GM23338 (cell line): ENCODE measurements around the gene CTU1. TPM values are rescaled to one million over a fixed set of nuclear protein-coding genes. Genes with fewer than 3 reads are reported as not detected.

Experiments used
- ATAC-seq: fragments of 200-7000 bp; cut with Tn5 transposase; 3 replicates; pipeline ENCODE4 v1.9.1; 2020
- DNase-seq: peaks from one replicate; pipeline ENCODE4 v3.0.0-alpha.2; 2015; ENCODE audit warnings: low spot score
- H2AFZ ChIP-seq: fragments of 200-600 bp; sonication (generic); 2 replicates; pipeline ENCODE4 v1.8.0; 2016; ENCODE audit warnings: antibody characterized with exemption, mild to moderate bottlenecking, moderate library complexity
- H3F3A ChIP-seq: fragments of 200-600 bp; sonication (generic); replicated peaks from 2 replicates; pipeline ENCODE4 v1.8.0; 2017; ENCODE audit warnings: antibody characterized with exemption, mixed run types, low read depth
- H3K27ac ChIP-seq: fragments of 200-600 bp; sonication (generic); 2 replicates; pipeline ENCODE4 v1.6.1; 2016; ENCODE audit warnings: low read depth
- H3K27me3 ChIP-seq: fragments of 200-600 bp; sonication (generic); 2 replicates; pipeline ENCODE4 v1.8.0; 2016; ENCODE audit warnings: mild to moderate bottlenecking, mixed run types, moderate library complexity; ENCODE audit not compliant: insufficient read depth
- H3K36me3 ChIP-seq: fragments of 200-600 bp; sonication (generic); 2 replicates; pipeline ENCODE4 v1.8.0; 2016; ENCODE audit warnings: mild to moderate bottlenecking; ENCODE audit not compliant: insufficient read depth
- H3K4me1 ChIP-seq: fragments of 200-600 bp; sonication (generic); 2 replicates; pipeline ENCODE4 v1.8.0; 2016; ENCODE audit warnings: mild to moderate bottlenecking, moderate library complexity; ENCODE audit not compliant: insufficient read depth
- H3K4me2 ChIP-seq: fragments of 200-600 bp; sonication (generic); 2 replicates; pipeline ENCODE4 v1.7.1; 2017; ENCODE audit warnings: mixed run types
- H3K4me3 ChIP-seq: fragments of 200-600 bp; sonication (generic); 2 replicates; pipeline ENCODE4 v1.6.1; 2016; ENCODE audit warnings: mixed run types
- H3K79me2 ChIP-seq: fragments of 200-600 bp; sonication (generic); replicated peaks from 2 replicates; pipeline ENCODE4 v1.8.0; 2017; ENCODE audit warnings: mild to moderate bottlenecking; ENCODE audit not compliant: insufficient read depth
- H3K9me2 ChIP-seq: fragments of 200-600 bp; sonication (generic); 2 replicates; pipeline ENCODE4 v1.8.0; 2017; ENCODE audit not compliant: insufficient read depth
- H4K20me1 ChIP-seq: fragments of 200-600 bp; sonication (generic); replicated peaks from 2 replicates; pipeline ENCODE4 v1.8.0; 2017; ENCODE audit warnings: mild to moderate bottlenecking; ENCODE audit not compliant: insufficient read depth
- H3K27ac Mint-ChIP-seq: 2 replicates; pipeline ENCODE4 v1.8.0; 2020; ENCODE audit warnings: inconsistent platforms, mild to moderate bottlenecking, moderate library complexity, mixed read lengths
- H3K27me3 Mint-ChIP-seq: 3 replicates; pipeline ENCODE4 v1.8.0; 2022; ENCODE audit warnings: low read depth, mild to moderate bottlenecking, moderate library complexity, mixed read lengths, inconsistent platforms; ENCODE audit not compliant: insufficient read depth, poor library complexity
- H3K36me3 Mint-ChIP-seq: 3 replicates; pipeline ENCODE4 v1.8.0; 2021; ENCODE audit warnings: low read depth, mild to moderate bottlenecking, inconsistent platforms, moderate library complexity, mixed read lengths
- H3K4me1 Mint-ChIP-seq: 3 replicates; pipeline ENCODE4 v1.8.0; 2020; ENCODE audit warnings: mild to moderate bottlenecking, inconsistent platforms, mixed read lengths
- H3K4me3 Mint-ChIP-seq: 3 replicates; pipeline ENCODE4 v1.8.0; 2021; ENCODE audit warnings: moderate library complexity, mild to moderate bottlenecking, inconsistent platforms, mixed read lengths
- H3K9me3 Mint-ChIP-seq: 3 replicates; pipeline ENCODE4 v1.8.0; 2020; ENCODE audit warnings: moderate library complexity, mild to moderate bottlenecking, inconsistent platforms, mixed read lengths
- CREB1 ChIP-seq: fragments of 250-450 bp; sonication (Bioruptor Pico); IDR thresholded peaks from 2 replicates; pipeline ENCODE4 v1.5.0; 2020; ENCODE audit warnings: low read depth, mild to moderate bottlenecking, moderate library complexity
- CTCF ChIP-seq, 2 experiments: fragments of 200-600 bp in 1 of 2; sonication (generic) in 1 of 2; conservative IDR thresholded peaks; 2 replicates each; pipeline versions ENCODE4 v1.5.1 to v1.6.1; 2016 to 2017; ENCODE audit warnings: antibody characterized with exemption in 2 of 2, low read depth in 2 of 2, mild to moderate bottlenecking in 2 of 2, moderate library complexity in 1 of 2
- ETS1 ChIP-seq: IDR thresholded peaks from 2 replicates; pipeline ENCODE4 v1.6.1; 2016; ENCODE audit warnings: antibody characterized with exemption
- EZH2 ChIP-seq: fragments of 200-600 bp; sonication (generic); IDR thresholded peaks from one replicate; pipeline ENCODE4 v1.8.0; 2017; ENCODE audit warnings: antibody characterized with exemption, mild to moderate bottlenecking, low read depth; ENCODE audit not compliant: unreplicated experiment
- EZH2phosphoT487 ChIP-seq: fragments of 200-600 bp; sonication (generic); IDR thresholded peaks from one replicate; pipeline ENCODE4 v1.8.1; 2018; ENCODE audit warnings: antibody characterized with exemption; ENCODE audit not compliant: unreplicated experiment
- JUNB ChIP-seq: IDR thresholded peaks from one replicate; pipeline ENCODE4 v1.6.1; 2016; ENCODE audit warnings: antibody characterized with exemption; ENCODE audit not compliant: unreplicated experiment
- NANOG ChIP-seq: IDR thresholded peaks from 2 replicates; pipeline ENCODE4 v1.6.1; 2016; ENCODE audit warnings: antibody characterized with exemption, borderline replicate concordance
- POLR2AphosphoS5 ChIP-seq: IDR thresholded peaks from 2 replicates; pipeline ENCODE4 v1.6.1; 2016; ENCODE audit warnings: antibody characterized with exemption, low read depth
- REST ChIP-seq: IDR thresholded peaks from one replicate; pipeline ENCODE4 v1.6.1; 2018; ENCODE audit warnings: antibody characterized with exemption; ENCODE audit not compliant: unreplicated experiment
- STAT1 ChIP-seq: IDR thresholded peaks from one replicate; pipeline ENCODE4 v1.6.1; 2016; ENCODE audit warnings: antibody characterized with exemption; ENCODE audit not compliant: unreplicated experiment
- ZNF114 ChIP-seq: fragments of 250-450 bp; sonication (Bioruptor Pico); IDR thresholded peaks from 2 replicates; pipeline ENCODE4 v1.5.0; 2020; ENCODE audit warnings: mild to moderate bottlenecking, moderate library complexity
- ZNF331 ChIP-seq: fragments of 250-450 bp; sonication (Bioruptor Pico); IDR thresholded peaks from 2 replicates; pipeline ENCODE4 v1.5.0; 2020; ENCODE audit warnings: low read depth, mild to moderate bottlenecking, moderate library complexity
- polyA plus RNA-seq: library from polyadenylated mRNA; unstranded; fragments of >200 nt; fragmentation: Nextera tagmentation; extraction: Ambion mirVana; gene quantifications from 2 replicates; pipeline ENCODE4 v1.2.1, GENCODE V29; 2016
- total RNA-seq: library from RNA; depleted of rRNA; stranded (reverse); fragments of >200 nt; shearing (Covaris generic); gene quantifications from 2 replicates; pipeline ENCODE4 v1.2.3, GENCODE V29; 2014

Gene CTU1
- total and polyA plus RNA-seq, 2 experiments from 2014 or later, result 3.7 to 18.8 TPM

- Histone ChIP-seq H3K27me3 (no peaks in the 10 kb centered on the region), H3K4me1 (no peaks in the 10 kb centered on the region), H3K36me3 (no peaks in the 10 kb centered on the region), H4K20me1 (no peaks in the 10 kb centered on the region), H3K79me2 (no peaks in the 10 kb centered on the region), H2AFZ (no peak overlapping the region), H3K4me3 (no peak overlapping the region), H3K4me2 (no peak overlapping the region), H3K9me2 (no peaks in the 10 kb centered on the region), H3K27ac (no peak overlapping the region), H3F3A (no peaks in the 10 kb centered on the region)
- Mint-ChIP-seq H3K36me3 (no peaks in the 10 kb centered on the region; the same call in 2 of the 3 replicates), H3K9me3 (no peaks in the 10 kb centered on the region), H3K27ac (no peak overlapping the region), H3K4me3 (no peak overlapping the region; the same call in 2 of the 3 replicates), H3K4me1 (peaks cover 23% of the 10 kb centered on the region), H3K27me3 (peaks cover 24% of the 10 kb centered on the region)
- ATAC-seq (no peak), DNase-seq (no peak)
- no peak for TF ChIP-seq JUNB
- no peak for TF ChIP-seq REST
- no peak for TF ChIP-seq ZNF114 (CRISPR knock-in tag)
- TF ChIP-seq CREB1 (CRISPR knock-in tag), result no peak
- no peak for TF ChIP-seq POLR2AphosphoS5
- no peak for TF ChIP-seq ETS1
Observed at GRCh38 chr19:51083783-51084182, 24.4 kb downstream of the CTU1 start.

- no peak overlapping the region; the same call in 2 of the 3 replicates for H3K4me3 Mint-ChIP-seq
- no peak for ATAC-seq
- Histone ChIP-seq H2AFZ (no peak overlapping the region), H3F3A (no peaks in the 10 kb centered on the region), H3K4me1 (no peaks in the 10 kb centered on the region), H3K27me3 (no peaks in the 10 kb centered on the region), H3K9me2 (no peaks in the 10 kb centered on the region), H3K4me3 (no peak overlapping the region), H3K27ac (no peak overlapping the region), H3K79me2 (no peaks in the 10 kb centered on the region), H3K4me2 (no peak overlapping the region), H4K20me1 (no peaks in the 10 kb centered on the region), H3K36me3 (no peaks in the 10 kb centered on the region)
- H3K27me3 Mint-ChIP-seq, result peaks cover 27% of the 10 kb centered on the region
- DNase-seq, result no peak
- no peak overlapping the region for H3K27ac Mint-ChIP-seq
- no peaks in the 10 kb centered on the region; the same call in 2 of the 3 replicates for H3K36me3 Mint-ChIP-seq
- H3K9me3 Mint-ChIP-seq, result no peaks in the 10 kb centered on the region
- peaks cover 25% of the 10 kb centered on the region for H3K4me1 Mint-ChIP-seq
- TF ChIP-seq ZNF331 (CRISPR knock-in tag) (no peak), CREB1 (CRISPR knock-in tag) (no peak), POLR2AphosphoS5 (no peak), JUNB (no peak), NANOG (no peak), EZH2phosphoT487 (no peak), CTCF (conservative IDR thresholded peaks at IDR 0.05; ENCODE audit: low read depth in 2 of 2) (no peak), EZH2 (no peak), ZNF114 (CRISPR knock-in tag) (no peak), STAT1 (no peak)
Observed at GRCh38 chr19:51083181-51083580, 25.0 kb downstream of the CTU1 start.
